Measurements from ENCODE around the gene COL15A1. TPM values are rescaled to one million over a fixed set of nuclear protein-coding genes. Genes with fewer than 3 reads are reported as not detected.
A peak's percentile ranks its signal among the peaks of the same experiment; 100 is the strongest.

COL15A1 gene
- total RNA-seq, 2 experiments from 2014 or later, result 0.20 to 0.42 TPM

DNA sequence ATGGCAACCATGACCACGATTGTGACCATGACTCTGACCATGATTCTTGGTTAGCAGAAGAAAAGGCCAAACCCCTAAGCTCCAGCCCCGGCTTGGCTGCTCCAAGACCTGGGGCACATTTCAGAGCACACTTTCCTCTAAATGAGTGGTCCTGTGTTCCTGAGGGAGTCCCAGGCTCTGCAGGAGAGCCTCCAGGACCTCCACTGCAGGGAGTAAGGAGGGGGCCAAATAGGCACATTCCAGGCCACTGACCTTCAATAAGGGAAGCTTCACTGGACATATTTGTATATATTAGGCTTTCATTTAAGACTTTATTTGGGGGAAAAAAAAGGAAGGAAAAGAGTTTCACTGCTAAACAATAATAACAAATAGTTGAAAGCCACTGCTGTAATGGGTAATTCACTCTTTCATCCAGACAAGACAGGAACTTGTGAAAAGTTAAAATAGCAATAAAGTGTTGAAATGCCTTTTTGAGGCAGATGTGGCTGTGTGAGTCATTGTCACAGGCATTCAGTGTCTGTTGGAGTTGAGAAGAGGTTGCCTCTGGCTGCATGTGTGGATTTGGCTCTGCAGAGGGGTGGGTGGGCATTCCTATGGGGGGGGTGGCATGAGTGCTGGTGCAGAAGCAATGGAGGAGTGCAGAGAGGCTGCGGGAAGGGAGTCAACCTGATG, 97.3 kb downstream of the COL15A1 start:
- peak overlapping the region; percentile 60 for H3K27ac Mint-ChIP-seq
- POLR2A ChIA-PET, result interaction anchor here (0.9 to 2.0 kb wide), 2 partner anchors 18 to 28 kb away, joined by 3 to 5 read pairs; no protein-coding TSS in a partner anchor
- ATAC-seq (ENCODE audit: low read depth) (peak; percentile 69), DNase-seq (no peak)
- H3K4me1 Mint-ChIP-seq, result peaks cover 50% of the 10 kb centered on the region
- H3K27me3 Mint-ChIP-seq, result no peaks in the 10 kb centered on the region
- peaks cover 15% of the 10 kb centered on the region for H3K9me3 Mint-ChIP-seq
- peak overlapping the region; percentile 6 for H3K4me3 Mint-ChIP-seq
- peaks cover 18% of the 10 kb centered on the region for H3K36me3 Mint-ChIP-seq

DNA sequence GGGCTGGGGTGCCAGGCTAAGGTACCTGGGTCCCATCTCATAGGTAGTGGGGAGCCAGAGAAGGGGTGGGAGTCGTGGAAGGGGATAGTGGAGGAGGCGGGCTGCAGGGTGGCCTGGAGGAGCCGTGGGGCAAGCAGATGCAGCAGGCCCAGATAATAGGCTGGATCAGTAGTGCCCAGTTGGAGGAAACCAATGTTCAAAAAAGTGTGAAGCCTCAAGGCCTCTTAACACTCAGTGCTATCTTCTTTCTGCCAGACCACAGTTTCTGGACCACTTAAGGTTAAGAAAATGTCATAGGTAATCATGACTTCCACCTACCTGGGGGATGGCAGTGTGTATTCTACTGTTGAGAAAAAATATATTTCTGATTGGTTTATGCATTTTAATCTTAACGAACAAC, 97.9 kb downstream of the COL15A1 start:
- H3K36me3 Mint-ChIP-seq, result peaks cover 18% of the 10 kb centered on the region
- POLR2A ChIA-PET, result interaction anchor here (0.9 kb wide), 1 partner anchor 18 kb away, joined by 3 read pairs; no protein-coding TSS in a partner anchor
- H3K4me3 Mint-ChIP-seq, result peak overlapping the region; percentile 6
- ATAC-seq (ENCODE audit: low read depth), result peak; percentile 27
- no peaks in the 10 kb centered on the region for H3K27me3 Mint-ChIP-seq
- H3K4me1 Mint-ChIP-seq, result peaks cover 54% of the 10 kb centered on the region
- peak overlapping the region; percentile 60 for H3K27ac Mint-ChIP-seq
- DNase-seq, result no peak
- H3K9me3 Mint-ChIP-seq, result peaks cover 15% of the 10 kb centered on the region

- DNase-seq (no peak), ATAC-seq (ENCODE audit: low read depth) (no peak)
- Mint-ChIP-seq H3K4me1 (peaks cover 56% of the 10 kb centered on the region), H3K27ac (no peak overlapping the region), H3K9me3 (peaks cover 15% of the 10 kb centered on the region), H3K27me3 (no peaks in the 10 kb centered on the region), H3K4me3 (no peak overlapping the region), H3K36me3 (peaks cover 18% of the 10 kb centered on the region)
- POLR2A ChIA-PET, result interaction anchor here (1.3 kb wide), 2 partner anchors 16 to 62 kb away, joined by 3 to 4 read pairs; partner anchors contain the start of gene TGFBR1
Observed at GRCh38 chr9:99042620-99043019, 98.9 kb downstream of the COL15A1 start.

DNA sequence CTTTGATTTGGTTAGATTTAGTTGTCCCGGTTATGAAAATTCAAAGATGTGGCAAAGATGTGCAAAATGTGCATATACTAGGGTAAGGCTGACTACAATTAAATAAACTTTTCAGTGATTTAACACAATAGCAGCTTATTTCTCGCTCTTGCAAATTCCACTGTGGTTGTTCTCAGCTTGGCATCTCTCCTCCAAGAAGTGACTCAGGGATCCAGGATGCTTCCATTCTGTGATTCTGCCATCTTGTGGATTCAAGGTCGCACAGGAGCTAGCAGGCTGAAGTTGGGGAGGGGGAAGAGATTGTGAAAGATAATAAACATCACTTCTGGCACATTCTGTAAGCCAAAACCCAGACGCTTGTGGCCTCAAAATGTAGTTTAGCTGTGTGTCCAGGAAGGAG, 101.1 kb downstream of the COL15A1 start:
- no peak for ATAC-seq (ENCODE audit: low read depth)
- no peak overlapping the region for H3K27ac Mint-ChIP-seq
- H3K9me3 Mint-ChIP-seq, result peaks cover 15% of the 10 kb centered on the region
- peak overlapping the region; percentile 9 for H3K4me3 Mint-ChIP-seq
- DNase-seq, result no peak
- POLR2A ChIA-PET, result interaction anchor here (0.8 to 2.6 kb wide), 4 partner anchors 10 to 32 kb away, joined by 3 to 9 read pairs (median 3); no protein-coding TSS in a partner anchor
- peaks cover 58% of the 10 kb centered on the region for H3K4me1 Mint-ChIP-seq
- peaks cover 18% of the 10 kb centered on the region for H3K36me3 Mint-ChIP-seq
- H3K27me3 Mint-ChIP-seq, result no peaks in the 10 kb centered on the region

- Mint-ChIP-seq H3K4me3 (no peak overlapping the region), H3K4me1 (peaks cover 55% of the 10 kb centered on the region), H3K36me3 (peaks cover 18% of the 10 kb centered on the region), H3K9me3 (peaks cover 15% of the 10 kb centered on the region), H3K27me3 (no peaks in the 10 kb centered on the region), H3K27ac (peak overlapping the region; percentile 27)
- DNase-seq, result no peak
- POLR2A ChIA-PET, result interaction anchor here (0.7 to 2.6 kb wide), 3 partner anchors 12 to 58 kb away, joined by 3 to 9 read pairs (median 3); no protein-coding TSS in a partner anchor
- ATAC-seq (ENCODE audit: low read depth), result no peak
Observed at GRCh38 chr9:99046068-99046467, 102.4 kb downstream of the COL15A1 start.

- peak overlapping the region; percentile 27 for H3K27ac Mint-ChIP-seq
- H3K9me3 Mint-ChIP-seq, result peaks cover 15% of the 10 kb centered on the region
Observed at GRCh38 chr9:99046542-99047071, 102.9 kb downstream of the COL15A1 start.

DNA sequence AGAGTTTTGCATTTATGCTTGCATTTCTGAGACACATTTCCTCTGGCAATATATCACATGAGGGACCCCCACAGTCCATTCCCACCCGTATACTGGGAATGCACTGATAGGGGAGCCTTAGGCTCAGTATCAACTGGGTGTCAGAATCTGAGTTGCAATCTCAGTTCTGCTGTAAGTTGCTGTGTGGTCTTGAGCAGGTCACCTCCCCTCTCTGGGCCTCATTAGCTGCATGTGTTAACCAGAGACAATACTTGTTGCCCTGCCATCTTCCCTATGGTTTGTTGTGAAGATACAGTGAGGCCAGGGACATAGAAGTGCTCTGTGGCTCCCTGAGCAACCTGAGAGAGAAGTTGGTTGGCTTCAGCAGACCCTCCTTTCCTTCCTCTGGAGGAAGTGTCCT, 105.5 kb downstream of the COL15A1 start:
- Mint-ChIP-seq H3K4me1 (peaks cover 55% of the 10 kb centered on the region), H3K9me3 (peaks cover 11% of the 10 kb centered on the region), H3K4me3 (no peak overlapping the region), H3K36me3 (peaks cover 16% of the 10 kb centered on the region), H3K27me3 (no peaks in the 10 kb centered on the region), H3K27ac (peak overlapping the region; percentile 47)
- no peak for ATAC-seq (ENCODE audit: low read depth)
- POLR2A ChIA-PET, result interaction anchor here (0.5 to 1.3 kb wide), 2 partner anchors 48 to 55 kb away, joined by 3 read pairs; no protein-coding TSS in a partner anchor
- DNase-seq, result no peak

More at GRCh38 chr9:99046542-99047071, 102.9 kb downstream of the COL15A1 start:
- Mint-ChIP-seq H3K36me3 (peaks cover 18% of the 10 kb centered on the region), H3K4me3 (no peak overlapping the region), H3K27me3 (no peaks in the 10 kb centered on the region), H3K4me1 (peaks cover 50% of the 10 kb centered on the region)
- ATAC-seq (ENCODE audit: low read depth) (no peak), DNase-seq (no peak)
- POLR2A ChIA-PET, result interaction anchor here (2.6 kb wide), 1 partner anchor 11 kb away, joined by 9 read pairs; no protein-coding TSS in a partner anchor

DNA sequence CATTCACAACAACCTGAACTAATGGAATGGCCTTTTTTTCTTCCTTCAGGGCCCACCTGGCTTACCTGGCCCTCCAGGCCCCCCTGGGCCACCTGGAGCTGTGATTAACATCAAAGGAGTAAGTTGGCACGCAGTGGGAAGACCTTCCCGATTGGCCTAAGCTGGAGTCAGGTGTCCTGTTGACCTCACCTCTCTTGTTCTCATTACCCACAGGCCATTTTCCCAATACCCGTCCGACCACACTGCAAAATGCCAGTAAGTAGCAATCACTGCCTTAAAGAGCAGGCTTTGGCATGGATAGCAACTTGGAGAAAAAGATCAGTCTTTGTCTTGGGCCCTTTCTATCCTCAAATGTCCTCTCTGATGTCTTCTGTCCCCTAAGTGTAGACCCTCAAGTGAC, 105.9 kb downstream of the COL15A1 start:
- POLR2A ChIA-PET, result interaction anchor here (0.5 to 1.3 kb wide), 2 partner anchors 48 to 54 kb away, joined by 3 read pairs; no protein-coding TSS in a partner anchor
- DNase-seq (no peak), ATAC-seq (ENCODE audit: low read depth) (no peak)
- Mint-ChIP-seq H3K27me3 (no peaks in the 10 kb centered on the region), H3K9me3 (peaks cover 8% of the 10 kb centered on the region), H3K4me1 (peaks cover 51% of the 10 kb centered on the region), H3K27ac (peak overlapping the region; percentile 47), H3K36me3 (peaks cover 15% of the 10 kb centered on the region), H3K4me3 (no peak overlapping the region)

GRCh38 chr9:99050292-99050911, 106.7 kb downstream of the COL15A1 start:
- ATAC-seq (ENCODE audit: low read depth) (no peak), DNase-seq (no peak)
- Mint-ChIP-seq H3K27ac (no peak overlapping the region), H3K4me3 (no peak overlapping the region), H3K9me3 (peaks cover 3% of the 10 kb centered on the region), H3K36me3 (peaks cover 13% of the 10 kb centered on the region), H3K4me1 (peaks cover 44% of the 10 kb centered on the region), H3K27me3 (no peaks in the 10 kb centered on the region)
- POLR2A ChIA-PET, result no interaction called here

DNA sequence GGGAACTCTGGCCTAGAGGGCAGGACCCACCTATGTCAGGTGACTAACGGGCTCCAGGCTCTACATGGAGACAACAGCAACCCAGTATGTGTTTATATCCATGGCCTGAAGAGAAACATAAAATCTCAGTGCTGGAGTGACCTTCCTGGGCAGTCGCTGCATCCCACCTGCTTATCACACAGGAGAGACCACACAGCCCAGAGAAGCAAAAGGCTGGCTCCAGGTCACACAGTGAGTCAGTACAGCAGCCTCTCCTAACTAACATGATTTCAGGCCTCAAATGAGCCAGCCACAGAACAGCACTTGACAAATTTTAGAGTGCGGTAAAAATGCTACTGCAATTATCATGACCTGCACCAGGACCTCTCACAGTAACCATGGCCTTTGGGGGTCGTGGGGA, 107.2 kb downstream of the COL15A1 start:
- Mint-ChIP-seq H3K9me3 (no peaks in the 10 kb centered on the region), H3K27me3 (no peaks in the 10 kb centered on the region), H3K4me1 (peaks cover 46% of the 10 kb centered on the region), H3K36me3 (peaks cover 15% of the 10 kb centered on the region), H3K4me3 (no peak overlapping the region), H3K27ac (no peak overlapping the region)
- POLR2A ChIA-PET, result no interaction called here
- DNase-seq (no peak), ATAC-seq (ENCODE audit: low read depth) (no peak)

GRCh38 chr9:99051406-99051805, 107.7 kb downstream of the COL15A1 start:
- DNase-seq (no peak), ATAC-seq (ENCODE audit: low read depth) (no peak)
- Mint-ChIP-seq H3K36me3 (peaks cover 16% of the 10 kb centered on the region), H3K27ac (no peak overlapping the region), H3K4me3 (no peak overlapping the region), H3K9me3 (peaks cover under 1% of the 10 kb centered on the region), H3K27me3 (no peaks in the 10 kb centered on the region), H3K4me1 (peaks cover 47% of the 10 kb centered on the region)
- POLR2A ChIA-PET, result no interaction called here

GRCh38 chr9:99051851-99052250, 108.1 kb downstream of the COL15A1 start:
- no peak overlapping the region for H3K27ac Mint-ChIP-seq
- no peaks in the 10 kb centered on the region for H3K27me3 Mint-ChIP-seq
- ATAC-seq (ENCODE audit: low read depth), result no peak
- H3K4me3 Mint-ChIP-seq, result no peak overlapping the region
- peaks cover 18% of the 10 kb centered on the region for H3K36me3 Mint-ChIP-seq
- no peak for DNase-seq
- peaks cover 2% of the 10 kb centered on the region for H3K9me3 Mint-ChIP-seq
- H3K4me1 Mint-ChIP-seq, result peaks cover 49% of the 10 kb centered on the region
- POLR2A ChIA-PET, result interaction anchor here (1.9 kb wide), 1 partner anchor 41 kb away, joined by 7 read pairs; no protein-coding TSS in a partner anchor

Data from activated naive CD8-positive, alpha-beta T cell treated with anti-CD3 and anti-CD28 coated beads, Interleukin-2, amount 10 ng/mL, durations not matched to agents 7 days and 5 days (primary cell).